Stimulated activated CD8-positive, alpha-beta memory T cell treated with anti-CD3 and anti-CD28 coated beads, Interleukin-4, amount 100 ng/mL, for 24 hours (primary cell): ENCODE data around the gene PRELID3B.

Experiments used
- DNase-seq: peaks from one replicate; pipeline ENCODE4 v3.0.0-alpha.2; 2020; ENCODE audit warnings: low read depth

The PRELID3B gene

GRCh38 chr20:59042151-59042795, at the start of gene PRELID3B:
PRELID3B (minus strand) TSS chr20:59042786; CDS start chr20:59042730, 56 bp downstream.
- peak; percentile 13 for DNase-seq

- DNase-seq, result peak; percentile 71
Measured at GRCh38 chr20:59087829-59088433, 45.3 kb upstream of the PRELID3B start.

DNA sequence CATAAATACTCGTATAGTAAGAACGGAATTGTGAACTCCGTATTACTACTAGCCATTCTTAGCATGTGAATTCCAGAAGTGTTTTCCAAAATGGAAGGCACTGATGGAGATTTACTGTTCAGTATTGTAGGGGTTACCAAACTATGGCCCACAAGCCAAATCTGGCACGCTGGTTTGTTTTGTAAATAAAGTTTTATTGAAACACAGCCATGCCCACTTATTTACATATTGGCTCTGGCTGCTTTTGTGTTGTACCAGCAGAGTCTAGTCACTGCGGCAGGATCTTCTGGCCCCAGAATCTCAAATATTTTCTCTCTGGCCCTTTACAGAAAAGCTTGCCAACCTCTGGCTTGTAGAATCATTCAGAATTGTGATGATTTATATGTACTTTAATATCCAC, 44.3 kb upstream of the PRELID3B start:
- DNase-seq, result no peak

- no peak for DNase-seq
Measured at GRCh38 chr20:59084041-59084850, 41.7 kb upstream of the PRELID3B start.

- no peak for DNase-seq
Measured at GRCh38 chr20:59082981-59083380, 40.4 kb upstream of the PRELID3B start.

DNA sequence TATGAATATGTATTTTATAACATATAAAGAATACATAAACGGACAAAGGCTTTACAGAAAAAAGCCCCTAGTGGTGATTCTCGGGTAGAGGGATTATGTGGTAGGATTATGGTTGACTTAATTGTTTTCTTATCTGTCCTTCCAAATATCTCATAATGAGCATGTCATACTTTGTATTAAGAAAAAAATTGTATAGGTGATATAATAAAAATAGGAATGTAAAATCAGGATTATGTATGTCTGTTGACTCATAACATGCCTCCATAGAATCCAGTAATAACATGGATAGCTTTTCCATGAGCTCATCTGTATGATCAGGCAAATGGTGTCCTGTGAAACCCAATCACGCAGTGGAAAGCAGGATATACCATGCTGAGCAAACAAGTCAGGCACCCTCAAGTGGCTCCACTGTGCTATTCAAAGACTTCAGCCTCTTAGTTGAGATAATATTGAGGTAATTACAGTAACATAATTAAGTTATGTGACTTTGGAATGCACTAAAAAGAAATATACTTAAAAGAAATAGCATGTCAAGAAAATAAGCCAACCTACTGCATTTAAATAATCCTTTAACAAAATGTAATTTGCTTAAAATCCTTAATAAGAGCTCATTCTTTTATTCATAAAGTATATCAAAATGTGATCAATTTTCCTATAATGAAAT, 39.6 kb upstream of the PRELID3B start:
- no peak for DNase-seq

- DNase-seq, result no peak
Measured at GRCh38 chr20:59081036-59081435, 38.5 kb upstream of the PRELID3B start.

DNA sequence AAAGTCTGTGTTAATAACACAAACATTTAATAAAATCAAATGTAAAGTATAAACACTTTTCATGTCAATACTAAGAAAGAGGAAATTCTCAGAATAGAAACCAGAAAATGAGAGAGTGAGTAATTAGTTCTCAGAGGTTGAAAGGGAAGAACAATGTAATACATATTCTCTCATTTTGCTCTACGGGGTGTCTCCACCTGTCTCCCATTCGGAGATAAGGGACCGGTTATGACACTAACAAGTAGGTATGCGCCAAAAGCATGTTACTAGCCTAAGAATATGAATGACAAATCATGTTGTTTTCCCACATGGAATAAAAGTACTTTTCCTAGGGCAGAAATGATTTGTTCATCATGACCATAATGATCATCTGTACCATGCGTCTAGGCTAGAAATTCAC, 35.6 kb upstream of the PRELID3B start:
- no peak for DNase-seq

GRCh38 chr20:59077705-59078104, 35.1 kb upstream of the PRELID3B start:
- no peak for DNase-seq

DNA sequence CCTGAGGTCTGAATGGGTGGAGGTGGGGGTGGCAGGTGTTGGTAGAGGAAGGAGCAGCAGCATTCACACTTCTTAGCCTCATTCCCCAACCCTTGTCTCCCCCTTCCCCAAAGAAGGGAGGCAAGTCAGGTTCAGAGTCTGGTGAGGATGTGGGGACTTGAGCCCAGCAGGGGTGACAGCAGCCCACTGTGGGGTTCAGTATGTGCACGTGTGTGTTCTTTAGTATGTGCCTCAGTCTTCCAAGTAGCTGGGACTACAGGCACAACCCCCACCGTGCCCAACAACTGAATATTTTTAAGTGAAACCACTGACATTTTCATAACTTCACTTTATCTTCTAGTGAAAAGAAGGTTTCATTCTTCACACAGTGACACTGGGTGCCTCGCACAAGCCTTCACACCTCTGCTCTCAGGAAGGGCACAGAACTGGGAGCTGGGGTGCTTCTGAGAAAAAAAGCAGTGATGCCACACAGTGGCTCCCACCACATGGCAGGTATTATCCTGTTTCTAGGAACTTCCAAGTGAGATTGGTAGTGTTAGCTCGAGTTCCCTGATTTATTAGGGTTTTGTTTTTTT, 33.4 kb upstream of the PRELID3B start:
- DNase-seq, result no peak

DNA sequence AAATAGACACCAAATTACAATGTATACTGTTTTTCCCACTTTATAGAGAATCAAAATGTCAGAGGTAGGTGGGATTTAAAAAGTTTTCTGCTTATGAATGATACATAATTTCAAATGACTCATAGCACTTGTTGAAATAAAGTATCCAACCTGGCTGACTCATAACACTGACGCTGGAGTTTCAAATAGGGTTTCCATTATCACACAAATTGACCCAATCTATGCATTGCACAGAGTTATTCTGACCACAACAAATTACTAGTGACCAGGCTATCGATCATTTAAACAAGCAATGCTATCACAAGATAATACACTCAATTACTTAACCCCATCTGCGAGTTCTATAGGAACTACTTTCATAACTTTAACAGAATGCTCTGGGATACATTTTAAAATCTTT, 31.9 kb upstream of the PRELID3B start:
- DNase-seq, result no peak

DNA sequence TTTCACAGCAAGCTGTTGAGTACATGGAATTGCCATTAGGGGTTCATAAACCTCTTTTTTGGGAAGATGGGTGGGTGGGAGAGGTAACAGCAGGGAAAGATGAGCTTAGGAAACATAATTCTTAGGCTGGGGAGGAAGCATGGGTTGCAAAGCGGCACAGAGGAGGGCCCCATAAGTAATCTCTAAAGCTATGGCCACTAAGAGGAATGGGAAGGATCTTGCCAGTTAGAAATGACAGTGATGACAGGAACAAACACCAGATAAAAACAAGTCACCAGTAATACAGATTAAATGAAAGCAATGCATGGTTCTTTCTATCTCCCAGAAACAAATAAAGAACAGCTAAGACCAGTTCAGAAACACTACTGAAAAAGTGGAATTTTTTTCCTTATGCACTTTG, 31.0 kb upstream of the PRELID3B start:
- DNase-seq, result no peak

- DNase-seq, result no peak
Measured at GRCh38 chr20:59071216-59071615, 28.6 kb upstream of the PRELID3B start.

- no peak for DNase-seq
Measured at GRCh38 chr20:59069026-59069425, 26.4 kb upstream of the PRELID3B start.

DNA sequence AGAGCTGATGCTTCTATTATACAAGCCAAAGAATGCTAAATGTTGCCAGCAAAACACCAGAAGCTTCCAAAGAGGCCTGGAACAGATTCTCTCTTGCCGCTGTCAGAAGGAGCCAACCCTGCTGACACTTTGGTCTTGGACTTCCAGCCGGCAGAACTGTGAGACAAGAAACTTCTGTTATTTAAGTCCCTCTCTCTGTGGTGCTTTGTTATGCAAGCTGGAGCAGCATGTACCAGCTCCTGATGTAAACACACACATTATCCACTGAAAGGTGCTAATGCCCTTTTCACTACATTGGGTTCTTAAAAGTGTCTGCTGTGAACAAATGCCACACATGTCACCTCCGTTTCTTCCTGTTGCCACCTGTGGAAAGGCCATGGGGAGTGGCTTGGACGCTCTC, 25.9 kb upstream of the PRELID3B start:
- no peak for DNase-seq

DNA sequence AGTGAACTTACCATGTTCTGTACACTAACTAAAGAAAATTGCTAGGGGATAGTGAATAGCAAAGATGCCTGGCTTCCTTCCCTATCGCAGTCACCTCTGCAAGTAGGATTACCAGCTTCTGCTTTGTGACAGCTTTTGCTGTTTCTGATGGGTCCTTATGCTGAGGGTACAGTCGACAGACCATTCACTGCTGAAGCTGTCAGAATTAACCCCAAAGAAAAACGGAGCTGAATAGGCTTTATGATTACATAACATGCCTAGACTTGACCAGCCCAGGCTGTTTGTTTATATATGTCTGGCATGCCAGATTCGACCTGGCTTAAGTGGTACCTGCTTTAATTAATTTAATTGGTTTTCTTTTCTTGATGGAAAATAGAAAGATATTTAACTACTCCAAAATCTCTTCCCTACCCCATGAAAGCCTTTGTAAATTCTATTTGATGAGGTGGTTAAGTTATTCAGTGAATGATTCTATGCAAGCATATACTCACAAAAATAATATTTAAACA, 21.7 kb upstream of the PRELID3B start:
- no peak for DNase-seq

- DNase-seq, result no peak
Measured at GRCh38 chr20:59063358-59064213, 21.0 kb upstream of the PRELID3B start.

GRCh38 chr20:59062081-59062480, 19.5 kb upstream of the PRELID3B start:
- no peak for DNase-seq

- DNase-seq, result no peak
Measured at GRCh38 chr20:59055302-59055701, 12.7 kb upstream of the PRELID3B start.

DNA sequence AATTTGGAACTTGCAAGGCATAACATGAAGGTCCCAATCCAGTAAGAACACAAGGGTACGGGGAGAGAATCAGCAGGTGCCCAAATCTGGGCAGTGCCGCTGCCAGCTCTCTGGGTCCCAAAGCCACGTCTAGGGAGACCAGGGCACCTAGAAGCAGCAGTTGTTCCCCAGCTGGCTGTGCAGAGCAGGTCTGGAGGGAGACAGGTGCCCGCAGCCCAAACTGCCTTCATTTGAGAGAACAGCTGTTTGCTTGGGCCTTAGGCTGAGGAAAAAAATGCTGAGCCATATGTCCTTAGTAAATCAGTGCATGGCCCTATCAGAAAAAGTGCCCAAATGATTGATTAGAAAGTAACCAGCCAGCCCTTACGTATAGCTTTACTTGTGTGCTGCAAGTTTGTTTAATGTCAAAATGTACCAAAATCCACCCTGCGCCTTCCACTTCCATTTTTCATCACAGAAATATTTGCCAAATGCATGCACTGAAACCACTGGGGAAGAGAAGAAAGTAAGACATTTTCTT, 9.1 kb upstream of the PRELID3B start:
- no peak for DNase-seq

GRCh38 chr20:59050437-59050836, 7.9 kb upstream of the PRELID3B start:
- DNase-seq, result no peak
